C4-2B (cell line): ENCODE data around the gene ETV6.

Source experiments
- H3K27ac ChIP-seq: fragments of 450-650 bp; 2 replicates; pipeline ENCODE4 v1.5.1; 2017
- ZFX ChIP-seq: fragments of 450-650 bp; IDR thresholded peaks from 2 replicates; pipeline ENCODE4 v1.6.1; 2017
- TF ChIP-seq, protein P1 (sequence below): fragments of 450-650 bp; conservative IDR thresholded peaks from 2 replicates; pipeline ENCODE4 v1.5.1; 2017; ENCODE audit warnings: mild to moderate bottlenecking

The ETV6 gene

DNA sequence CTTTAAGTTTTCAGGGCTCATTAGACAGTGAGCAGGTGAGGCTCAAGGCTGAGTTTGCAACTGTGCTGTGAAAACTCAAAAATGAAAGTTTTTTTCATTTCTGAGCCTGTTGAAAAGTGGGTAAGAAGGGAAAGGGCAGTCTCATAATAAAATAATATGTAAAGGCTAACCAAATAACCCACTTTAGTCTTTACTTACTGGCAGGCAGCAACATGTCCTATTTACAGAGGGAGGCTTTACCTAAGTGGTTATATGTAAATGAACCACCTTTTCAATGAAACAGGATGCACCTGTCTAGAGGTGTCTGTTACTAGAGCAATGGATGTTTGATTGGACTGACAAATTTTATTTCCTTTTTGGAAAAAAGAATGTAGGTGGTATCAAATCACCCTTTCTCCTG is 158.0 kb downstream of the ETV6 start:
- TF ChIP-seq ZFX: no peak
- TF ChIP-seq, protein P1, sequence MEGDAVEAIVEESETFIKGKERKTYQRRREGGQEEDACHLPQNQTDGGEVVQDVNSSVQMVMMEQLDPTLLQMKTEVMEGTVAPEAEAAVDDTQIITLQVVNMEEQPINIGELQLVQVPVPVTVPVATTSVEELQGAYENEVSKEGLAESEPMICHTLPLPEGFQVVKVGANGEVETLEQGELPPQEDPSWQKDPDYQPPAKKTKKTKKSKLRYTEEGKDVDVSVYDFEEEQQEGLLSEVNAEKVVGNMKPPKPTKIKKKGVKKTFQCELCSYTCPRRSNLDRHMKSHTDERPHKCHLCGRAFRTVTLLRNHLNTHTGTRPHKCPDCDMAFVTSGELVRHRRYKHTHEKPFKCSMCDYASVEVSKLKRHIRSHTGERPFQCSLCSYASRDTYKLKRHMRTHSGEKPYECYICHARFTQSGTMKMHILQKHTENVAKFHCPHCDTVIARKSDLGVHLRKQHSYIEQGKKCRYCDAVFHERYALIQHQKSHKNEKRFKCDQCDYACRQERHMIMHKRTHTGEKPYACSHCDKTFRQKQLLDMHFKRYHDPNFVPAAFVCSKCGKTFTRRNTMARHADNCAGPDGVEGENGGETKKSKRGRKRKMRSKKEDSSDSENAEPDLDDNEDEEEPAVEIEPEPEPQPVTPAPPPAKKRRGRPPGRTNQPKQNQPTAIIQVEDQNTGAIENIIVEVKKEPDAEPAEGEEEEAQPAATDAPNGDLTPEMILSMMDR: no peak

DNA sequence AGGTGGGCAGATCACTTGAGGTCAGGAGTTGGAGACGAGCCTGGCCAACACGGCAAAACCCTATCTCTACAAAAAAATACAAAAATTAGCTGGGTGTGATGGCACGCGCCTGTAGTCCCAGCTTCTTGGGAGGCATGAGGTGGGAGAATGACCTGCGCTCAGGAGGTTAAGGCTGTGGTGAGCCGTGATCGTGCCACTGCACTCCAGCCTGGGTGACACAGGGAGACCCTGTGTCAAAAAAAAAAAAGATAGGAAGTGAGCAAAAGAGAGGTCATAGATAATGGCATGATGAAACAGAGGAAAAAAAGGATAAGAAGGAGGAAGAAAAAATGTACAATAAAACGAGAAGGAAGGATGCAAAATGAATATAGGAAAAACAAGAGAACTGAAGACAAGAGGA is 159.5 kb downstream of the ETV6 start:
- TF ChIP-seq, protein P1: no peak
- no peak for TF ChIP-seq ZFX
- H3K27ac ChIP-seq: no peak overlapping the region

More for the DNA sequence above, 158.0 kb downstream of the ETV6 start:
- H3K27ac ChIP-seq: no peak overlapping the region

DNA sequence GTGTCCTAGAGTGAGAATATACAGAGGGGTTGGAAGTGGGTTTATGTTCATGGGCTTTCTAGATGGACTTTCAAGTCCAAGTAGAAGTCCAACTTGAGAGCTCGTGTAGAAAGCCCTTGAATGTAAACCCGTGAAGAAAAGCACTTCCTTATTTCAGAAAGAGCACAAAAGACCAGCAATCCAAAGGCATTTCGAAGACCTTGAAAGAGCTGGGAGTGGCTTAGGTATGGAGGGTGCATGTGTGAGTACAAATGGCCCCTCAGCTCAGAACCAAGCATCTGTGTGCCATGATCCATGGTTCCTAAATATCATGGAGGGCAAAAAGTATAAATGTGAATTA is 160.7 kb downstream of the ETV6 start:
- TF ChIP-seq ZFX: no peak
- H3K27ac ChIP-seq: no peak overlapping the region

DNA sequence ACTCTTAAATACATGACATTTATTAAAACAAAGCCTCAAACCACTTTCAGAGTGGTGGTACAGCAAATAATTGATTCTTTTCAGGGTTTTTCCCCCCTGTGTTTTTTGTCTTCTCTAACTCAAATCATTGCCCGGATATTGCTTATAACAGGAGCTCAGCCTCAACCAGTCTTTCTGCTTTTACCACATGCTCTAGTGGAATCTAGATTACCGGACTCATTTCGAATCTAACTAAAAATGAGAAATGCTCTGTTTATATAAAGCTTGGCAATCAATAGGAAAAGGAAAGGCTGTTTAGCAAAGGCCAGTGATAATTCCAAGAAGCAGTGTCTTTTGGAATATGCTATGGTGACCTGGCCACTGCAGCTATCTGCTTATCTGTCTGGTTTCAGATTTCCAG is 161.5 kb downstream of the ETV6 start:
- TF ChIP-seq, protein P1: no peak
- no peak for TF ChIP-seq ZFX
- no peak overlapping the region for H3K27ac ChIP-seq

DNA sequence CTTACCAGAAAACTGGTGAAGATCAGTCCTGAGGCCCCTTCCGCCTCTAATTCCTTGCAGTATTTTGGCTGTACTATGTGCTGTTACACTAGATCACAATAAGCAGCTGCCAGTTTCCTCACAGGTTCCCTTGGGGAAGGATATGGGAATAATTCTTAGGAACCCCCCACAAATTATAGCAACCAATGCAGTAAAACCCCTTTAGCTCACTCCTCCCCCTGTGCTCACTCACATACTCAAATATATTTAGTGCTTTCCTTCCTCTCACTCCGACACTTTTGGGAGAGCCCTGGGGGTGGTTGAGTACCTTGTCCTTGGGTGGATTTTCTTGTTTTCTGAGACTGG is 162.7 kb downstream of the ETV6 start:
- no peak overlapping the region for H3K27ac ChIP-seq
- TF ChIP-seq ZFX: no peak
- TF ChIP-seq, protein P1: no peak

DNA sequence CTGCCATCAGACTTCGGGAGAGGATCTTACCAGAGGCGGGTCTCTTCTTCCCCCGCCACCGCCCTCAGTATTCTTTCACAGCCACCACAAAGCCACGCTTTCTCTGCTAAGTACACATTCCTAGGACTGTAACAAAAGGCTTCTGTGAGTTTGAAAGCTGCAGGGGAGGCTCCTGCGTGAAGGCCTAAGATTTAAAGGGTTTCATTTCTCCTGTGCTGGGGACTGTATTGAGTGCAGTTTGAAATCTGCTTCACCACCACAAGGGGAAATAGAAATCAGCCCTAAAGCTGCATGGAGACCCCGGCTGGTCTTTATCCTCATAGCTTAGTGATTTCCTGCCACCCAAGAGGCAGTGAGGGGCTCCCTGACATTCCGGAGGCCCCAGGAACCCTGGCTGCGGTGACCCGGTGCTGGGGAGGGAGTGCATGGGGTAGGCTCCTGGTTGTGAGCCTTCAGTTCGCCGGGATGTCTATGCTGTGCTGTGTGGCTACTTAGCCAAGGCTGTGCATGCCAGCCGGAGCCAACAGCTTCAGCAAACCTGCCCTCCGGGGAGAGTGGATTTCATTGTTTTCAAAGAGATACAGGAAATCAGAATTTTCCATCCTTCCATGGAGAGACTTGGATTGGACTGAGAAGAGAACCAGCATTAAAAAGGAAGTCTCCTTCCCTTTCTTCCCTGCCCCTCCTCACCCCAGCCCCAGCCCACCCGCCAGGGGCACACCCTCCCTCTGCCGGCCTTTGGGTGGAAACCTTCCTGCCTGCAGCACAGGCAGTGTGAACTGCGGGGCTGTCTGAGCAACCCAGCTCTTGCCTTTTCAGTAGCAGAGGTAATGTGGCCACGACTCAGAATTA is 163.3 kb downstream of the ETV6 start:
- H3K27ac ChIP-seq: no peak overlapping the region
- TF ChIP-seq ZFX: no peak
- TF ChIP-seq, protein P1: no peak

DNA sequence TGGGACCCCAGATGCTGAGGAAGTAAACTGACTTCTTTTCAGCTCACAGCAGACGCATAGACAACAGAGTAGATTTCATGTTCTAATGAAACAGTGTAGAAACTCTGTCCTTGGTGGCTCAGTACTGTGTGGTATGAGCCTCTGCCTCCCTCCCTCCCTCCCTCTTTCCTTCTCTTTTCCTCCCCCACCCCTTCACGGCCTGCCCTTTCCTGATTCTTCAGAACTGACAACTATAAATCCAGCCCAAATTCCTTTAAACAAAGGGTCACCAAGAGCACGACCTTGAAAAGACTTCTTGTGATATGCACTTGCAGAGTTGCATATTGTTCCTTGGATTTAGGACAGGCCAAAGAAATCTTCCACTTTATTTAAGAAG is 164.0 kb downstream of the ETV6 start:
- no peak for TF ChIP-seq ZFX
- TF ChIP-seq, protein P1: no peak
- no peak overlapping the region for H3K27ac ChIP-seq

DNA sequence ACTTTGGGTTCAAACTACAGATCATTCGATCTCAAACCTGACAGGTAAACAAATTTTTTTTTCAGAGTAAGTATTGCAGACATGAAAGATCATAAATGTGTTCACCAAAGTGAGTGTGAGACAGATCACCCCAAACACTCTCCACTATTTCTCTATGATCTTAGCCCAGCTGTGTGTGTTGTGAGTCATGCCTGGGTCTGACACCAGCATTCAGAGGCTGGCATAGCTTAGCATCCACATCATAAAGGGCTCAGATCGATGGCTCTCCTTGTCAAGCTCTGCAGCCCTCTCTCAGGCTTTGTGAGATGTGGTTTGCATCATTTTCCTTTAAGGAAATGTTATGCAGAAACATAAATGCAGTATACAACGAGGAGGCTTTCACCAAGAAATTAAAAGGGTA is 164.9 kb downstream of the ETV6 start:
- TF ChIP-seq ZFX: no peak
- TF ChIP-seq, protein P1: no peak
- no peak overlapping the region for H3K27ac ChIP-seq
